AG09319 (cell line): Measurements from ENCODE around the gene OLIG3.

Source experiments
- DNase-seq: peaks from one replicate; pipeline ENCODE4 v3.0.0-alpha.2; 2010; ENCODE audit warnings: low read depth; ENCODE audit errors: extremely low read depth
- CTCF ChIP-seq: IDR thresholded peaks from 2 replicates; pipeline ENCODE4 v1.5.1; 2011; ENCODE audit warnings: low read depth, mild to moderate bottlenecking, inconsistent platforms, low read length, moderate library complexity

Gene OLIG3

GRCh38 chr6:137530404-137530803, 36.2 kb upstream of the OLIG3 start:
- DNase-seq: no peak
- no peak for TF ChIP-seq CTCF

GRCh38 chr6:137522831-137523230, 28.6 kb upstream of the OLIG3 start:
- no peak for DNase-seq
- TF ChIP-seq CTCF: no peak

DNA sequence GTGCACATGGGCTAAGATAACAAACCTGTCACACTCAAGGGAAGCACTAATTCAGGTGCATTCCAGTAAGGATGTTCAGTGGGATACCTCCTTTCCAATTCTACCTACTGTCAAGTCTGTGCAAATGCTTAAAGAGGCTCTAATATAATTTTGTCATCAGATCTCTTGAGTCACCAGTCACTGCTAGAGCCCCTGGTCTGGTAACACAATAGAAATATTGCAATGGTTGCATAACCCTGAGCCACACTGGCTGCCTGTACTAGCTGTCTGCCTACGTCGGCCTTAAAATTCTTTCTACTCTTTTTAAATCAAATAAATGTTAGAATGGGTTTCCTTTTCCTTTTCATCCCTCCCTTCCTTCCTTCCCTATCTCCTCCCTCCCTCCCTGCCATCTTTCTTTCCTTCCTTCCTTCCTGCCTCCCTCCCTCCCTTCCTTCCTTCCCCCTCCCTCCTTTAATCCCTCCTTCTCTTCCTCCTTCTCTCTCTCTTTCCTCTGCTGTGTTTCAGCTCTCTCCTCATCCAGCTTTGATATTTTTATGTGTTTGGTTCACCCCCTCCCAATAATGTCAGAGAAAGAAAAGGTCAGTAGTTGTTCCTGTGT, 28.1 kb upstream of the OLIG3 start:
- no peak for DNase-seq
- TF ChIP-seq CTCF: no peak

DNA sequence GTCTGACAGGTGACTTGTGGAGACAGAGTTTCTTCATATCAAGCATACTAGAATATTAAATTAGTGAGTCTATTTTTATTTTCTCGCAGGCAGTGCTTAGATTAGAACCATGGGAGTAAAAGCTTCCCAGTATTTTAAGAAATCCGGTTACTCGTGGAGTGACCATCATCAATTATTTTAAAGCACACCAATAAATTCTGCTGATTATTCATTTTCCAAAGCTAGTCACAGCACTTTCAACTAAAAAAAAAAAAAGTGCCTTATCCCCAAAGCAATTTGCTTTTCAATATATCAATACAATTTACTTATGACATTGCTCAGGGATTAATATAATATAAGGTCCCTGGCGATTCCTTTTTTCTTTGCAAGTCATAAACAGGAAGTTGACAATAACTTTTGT, 26.3 kb upstream of the OLIG3 start:
- no peak for TF ChIP-seq CTCF
- DNase-seq: no peak

GRCh38 chr6:137519629-137520176, 25.5 kb upstream of the OLIG3 start:
- DNase-seq: no peak

DNA sequence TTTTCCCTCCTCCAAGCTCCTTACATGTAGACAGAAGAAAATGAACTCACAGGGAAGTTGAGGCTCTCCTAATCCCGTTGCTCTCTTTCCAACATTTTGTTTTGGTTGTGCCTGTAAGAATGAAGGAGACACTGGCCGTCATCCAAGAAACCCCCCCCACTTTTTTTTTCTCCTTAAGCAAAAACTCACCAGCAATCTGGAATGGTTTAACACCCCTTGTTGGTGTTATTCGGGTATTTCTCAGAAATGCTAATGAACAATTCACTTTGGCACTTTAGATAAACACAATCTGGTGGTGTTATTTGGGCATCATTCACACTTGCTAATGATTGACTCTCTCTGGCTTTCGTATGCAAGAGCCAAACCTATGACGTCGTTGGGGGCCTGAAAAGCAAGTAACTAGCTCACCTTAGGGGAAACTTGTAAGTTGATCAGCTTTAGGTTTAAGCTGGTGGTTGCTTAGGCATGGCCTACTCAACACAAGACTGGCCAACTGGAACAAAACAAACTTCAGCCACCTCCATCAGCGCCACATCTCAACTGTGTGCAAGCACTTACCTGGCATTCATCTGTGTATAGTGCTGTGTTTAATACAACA, 24.3 kb upstream of the OLIG3 start:
- no peak for DNase-seq
- TF ChIP-seq CTCF: no peak

More at GRCh38 chr6:137519629-137520176, 25.5 kb upstream of the OLIG3 start:
- no peak for TF ChIP-seq CTCF

DNA sequence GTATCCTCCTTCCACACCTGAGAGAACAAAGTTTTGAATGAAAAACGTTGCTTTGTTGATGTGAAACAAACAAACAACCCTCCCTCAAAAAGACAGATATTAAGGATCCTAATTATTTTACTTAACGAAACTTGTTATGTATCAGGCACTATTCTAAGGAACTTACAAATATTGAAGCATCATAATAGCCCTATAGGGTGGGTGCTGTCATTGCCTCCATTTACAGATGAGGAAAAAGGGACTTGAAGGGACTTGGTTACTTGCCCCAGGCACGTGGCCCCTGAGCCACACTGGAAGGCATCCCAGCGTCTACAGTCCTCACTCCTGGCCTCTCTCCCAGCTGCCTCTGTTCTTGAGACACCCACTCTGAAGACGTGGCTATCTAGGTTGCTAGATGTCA, 20.2 kb upstream of the OLIG3 start:
- no peak for TF ChIP-seq CTCF
- no peak for DNase-seq
